Fibroblast of mammary gland (primary cell): Measurements from ENCODE around the gene CFAP141.

Source experiments
- DNase-seq: peaks from one replicate; pipeline ENCODE4 v3.0.0-alpha.2; 2010; ENCODE audit warnings: low read depth
- H3K4me3 ChIP-seq: 2 replicates; pipeline ENCODE4 v1.5.1; 2011; ENCODE audit warnings: low read depth, mild to moderate bottlenecking, low read length, moderate library complexity; ENCODE audit not compliant: control insufficient read depth
- TF ChIP-seq, protein P1 (sequence below): conservative IDR thresholded peaks from 2 replicates; pipeline ENCODE4 v1.5.1; 2011; ENCODE audit warnings: low read depth, low read length, inconsistent platforms; ENCODE audit not compliant: control insufficient read depth, insufficient read depth

Gene CFAP141

DNA sequence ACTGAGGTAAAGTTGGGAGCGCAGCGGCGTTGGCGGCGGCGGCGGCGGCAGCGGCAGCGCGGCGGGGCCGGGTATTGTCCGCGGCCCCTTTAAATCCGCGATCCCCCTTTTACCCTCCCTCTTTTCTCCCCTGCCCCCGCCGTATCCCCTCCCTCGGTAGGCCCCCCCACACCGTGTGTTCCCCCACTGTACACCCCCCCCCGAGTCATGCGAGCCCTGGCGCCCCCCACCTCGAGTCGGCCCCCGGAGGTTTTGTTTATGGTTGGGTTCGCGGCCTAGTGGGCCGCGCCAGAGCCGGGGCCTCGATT, 14.8 kb upstream of the CFAP141 start:
- H3K4me3 ChIP-seq = peak overlapping the region; percentile 62
- DNase-seq = no peak
- TF ChIP-seq, protein P1, sequence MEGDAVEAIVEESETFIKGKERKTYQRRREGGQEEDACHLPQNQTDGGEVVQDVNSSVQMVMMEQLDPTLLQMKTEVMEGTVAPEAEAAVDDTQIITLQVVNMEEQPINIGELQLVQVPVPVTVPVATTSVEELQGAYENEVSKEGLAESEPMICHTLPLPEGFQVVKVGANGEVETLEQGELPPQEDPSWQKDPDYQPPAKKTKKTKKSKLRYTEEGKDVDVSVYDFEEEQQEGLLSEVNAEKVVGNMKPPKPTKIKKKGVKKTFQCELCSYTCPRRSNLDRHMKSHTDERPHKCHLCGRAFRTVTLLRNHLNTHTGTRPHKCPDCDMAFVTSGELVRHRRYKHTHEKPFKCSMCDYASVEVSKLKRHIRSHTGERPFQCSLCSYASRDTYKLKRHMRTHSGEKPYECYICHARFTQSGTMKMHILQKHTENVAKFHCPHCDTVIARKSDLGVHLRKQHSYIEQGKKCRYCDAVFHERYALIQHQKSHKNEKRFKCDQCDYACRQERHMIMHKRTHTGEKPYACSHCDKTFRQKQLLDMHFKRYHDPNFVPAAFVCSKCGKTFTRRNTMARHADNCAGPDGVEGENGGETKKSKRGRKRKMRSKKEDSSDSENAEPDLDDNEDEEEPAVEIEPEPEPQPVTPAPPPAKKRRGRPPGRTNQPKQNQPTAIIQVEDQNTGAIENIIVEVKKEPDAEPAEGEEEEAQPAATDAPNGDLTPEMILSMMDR = no peak

DNA sequence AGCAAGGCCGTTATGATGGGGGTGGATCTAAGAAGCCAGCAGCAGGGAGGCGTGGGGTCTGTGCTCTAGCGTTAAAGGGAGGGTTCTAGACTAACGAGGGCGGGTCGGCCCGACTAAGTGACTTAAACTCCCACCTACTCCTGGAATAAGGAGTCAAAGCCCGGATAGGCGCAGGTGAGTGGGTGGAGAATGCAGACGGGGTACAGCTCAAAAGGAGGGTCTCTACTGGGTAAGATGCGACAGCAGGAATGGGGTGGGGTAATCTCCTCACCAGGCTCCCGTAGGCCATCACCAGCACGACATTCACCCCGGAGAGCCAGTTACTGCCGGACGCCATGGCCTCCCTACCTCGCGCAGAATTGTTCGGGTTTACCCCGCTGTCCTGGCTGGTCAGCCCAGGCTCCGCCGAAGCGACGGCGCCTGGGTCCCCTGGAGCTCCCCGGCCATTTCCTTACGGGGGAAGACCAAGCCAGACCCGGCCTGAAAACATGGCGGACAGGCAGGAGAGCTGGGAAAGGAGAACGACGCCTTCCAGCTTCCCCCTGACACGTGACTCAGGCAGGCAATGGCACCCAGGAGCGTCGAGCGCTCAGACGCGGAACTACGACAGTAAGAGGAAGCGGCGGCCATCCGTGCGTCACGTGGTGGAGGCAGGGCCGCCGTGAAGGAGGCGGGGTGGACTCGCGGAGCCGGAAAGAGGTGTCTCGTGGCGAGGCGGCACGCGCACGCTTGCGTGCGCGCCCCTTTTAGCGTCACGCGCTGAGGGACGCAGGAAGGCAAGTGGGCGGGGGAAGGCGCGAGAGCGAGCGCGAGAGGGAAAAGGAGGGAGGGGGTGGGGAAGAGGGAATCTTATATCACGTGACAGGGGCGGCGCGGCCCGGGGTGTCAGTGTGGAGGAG, 14.2 kb upstream of the CFAP141 start, which contains the start of gene UBAP2L:
Gene UBAP2L, plus strand, starts transcription at position 885 of the 899 bp plus-strand sequence. CDS start 4,169 bp downstream, outside the sequence.
- TF ChIP-seq, protein P1 = no peak
- DNase-seq = peak; percentile 99
- H3K4me3 ChIP-seq = peak within 1 kb of the TSS; percentile 94

DNA sequence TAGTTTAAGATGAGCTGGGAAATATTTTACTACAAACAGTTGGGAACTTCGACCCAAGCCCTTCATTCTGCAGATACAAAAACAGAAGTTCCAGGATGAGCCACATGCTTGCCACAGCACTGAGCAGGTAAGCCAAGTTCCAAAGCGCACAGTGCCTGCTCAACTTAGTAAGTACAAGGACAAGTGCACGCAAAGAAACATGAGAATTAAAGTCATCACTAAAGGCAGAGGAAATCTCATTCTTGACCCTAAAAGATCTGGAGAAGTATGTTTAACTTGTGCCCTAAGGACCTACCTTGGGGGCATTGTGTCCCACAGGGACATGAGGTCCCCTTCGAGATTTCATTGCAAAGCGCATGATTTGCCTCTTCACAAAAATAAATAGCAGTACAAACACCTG, 13.4 kb upstream of the CFAP141 start:
- TF ChIP-seq, protein P1 = no peak
- peak; percentile 41 for DNase-seq
- peak overlapping the region; percentile 94 for H3K4me3 ChIP-seq

DNA sequence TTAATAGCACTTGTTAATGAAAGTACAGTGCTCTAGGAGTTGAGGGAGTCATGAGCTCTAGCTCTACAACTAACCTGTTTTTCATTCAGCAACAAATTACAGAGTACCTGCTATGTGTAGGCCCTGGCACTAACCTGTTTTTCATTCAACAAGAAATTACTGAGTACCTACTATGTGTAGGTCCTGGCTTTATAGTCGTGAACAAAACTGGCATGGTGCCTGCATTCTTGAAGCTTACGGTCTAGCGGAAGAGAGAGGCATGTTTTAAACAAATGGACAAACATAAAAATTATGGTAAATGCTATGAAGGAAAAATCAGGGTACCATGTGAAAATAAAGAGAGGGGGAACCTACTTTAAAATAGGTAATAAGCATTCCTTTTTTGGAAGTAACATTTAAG, 12.4 kb upstream of the CFAP141 start:
- DNase-seq = no peak
- no peak overlapping the region for H3K4me3 ChIP-seq
- TF ChIP-seq, protein P1 = no peak

DNA sequence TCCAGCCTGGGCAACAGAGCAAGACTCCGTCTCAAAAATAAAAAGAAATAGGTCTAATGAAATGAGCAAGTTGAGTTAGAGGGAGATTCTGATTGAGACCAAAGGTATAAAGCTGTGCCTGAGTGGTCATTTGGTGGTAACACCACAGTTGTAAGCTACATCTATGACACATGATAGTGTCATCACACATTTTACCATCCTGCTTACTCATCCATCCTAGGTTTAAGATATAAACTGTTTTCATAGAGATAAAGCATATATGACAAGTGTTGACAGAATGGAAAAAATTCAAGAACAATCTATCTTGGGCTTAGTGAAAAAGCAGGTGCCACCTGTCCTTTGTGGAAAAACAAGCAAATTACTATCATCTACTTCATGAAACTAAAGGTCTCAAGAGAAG, 7.1 kb upstream of the CFAP141 start:
- peak; percentile 75 for DNase-seq
- H3K4me3 ChIP-seq = no peak overlapping the region
- TF ChIP-seq, protein P1 = no peak

DNA sequence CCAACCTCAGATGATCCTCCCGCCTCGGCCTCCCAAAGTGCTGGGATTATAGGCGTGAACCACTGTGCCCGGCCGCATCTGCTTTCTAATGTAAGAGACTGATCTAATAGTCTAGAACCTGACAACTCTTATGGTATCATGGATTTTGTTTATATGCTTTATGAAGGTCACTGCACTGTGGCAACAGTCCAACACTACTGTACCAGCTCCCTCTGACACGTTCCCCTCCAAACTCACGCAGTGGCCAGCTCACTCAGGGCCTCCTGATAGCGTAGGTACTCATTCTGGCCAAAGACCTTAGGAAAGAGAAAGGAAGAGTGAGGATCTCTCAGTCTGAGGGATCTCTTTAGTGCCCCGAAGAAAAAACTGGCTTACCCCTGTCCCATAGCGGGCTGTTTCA, 6.0 kb upstream of the CFAP141 start:
- TF ChIP-seq, protein P1 = no peak
- no peak overlapping the region for H3K4me3 ChIP-seq
- no peak for DNase-seq
